HG02973 (cell line): ENCODE data around the gene CLEC4C.
"Not testable (repeated sequence)": the region's sequence is repeated elsewhere in the genome, so short reads cannot be mapped to it uniquely, and the experiment has no call there.

Experiments used
- ATAC-seq: cut with Tn5 transposase; IDR thresholded peaks from one replicate; pipeline ENCODE4 v1.9.1; 2021; ENCODE audit warnings: moderate library complexity; ENCODE audit not compliant: unreplicated experiment

The CLEC4C gene

GRCh38 chr12:7747246-7747645, at the start of gene CLEC4C:
Gene CLEC4C (minus strand): TSS chr12:7747375. CDS start chr12:7747348, 27 bp downstream.
- ATAC-seq: no peak

- ATAC-seq: no peak
Measured at GRCh38 chr12:7793211-7793610, 46.0 kb upstream of the CLEC4C start.

- not testable (repeated sequence) for ATAC-seq
Measured at GRCh38 chr12:7788884-7789528, 41.8 kb upstream of the CLEC4C start, which contains the start of gene NANOG. Gene NANOG (plus strand): TSS chr12:7789402. CDS start chr12:7789615, 213 bp downstream.

- no peak for ATAC-seq
Measured at GRCh38 chr12:7788294-7788660, 41.1 kb upstream of the CLEC4C start.

- ATAC-seq: no peak
Measured at GRCh38 chr12:7787574-7788293, 40.6 kb upstream of the CLEC4C start.

- no peak for ATAC-seq
Measured at GRCh38 chr12:7784701-7785100, 37.5 kb upstream of the CLEC4C start.

GRCh38 chr12:7783433-7783832, 36.3 kb upstream of the CLEC4C start:
- ATAC-seq: not testable (repeated sequence)

- ATAC-seq: no peak
Measured at GRCh38 chr12:7782055-7782454, 34.9 kb upstream of the CLEC4C start.

GRCh38 chr12:7781274-7781673, 34.1 kb upstream of the CLEC4C start:
- ATAC-seq: no peak

- no peak for ATAC-seq
Measured at GRCh38 chr12:7769999-7770398, 22.8 kb upstream of the CLEC4C start.

GRCh38 chr12:7758766-7759140, 11.6 kb upstream of the CLEC4C start:
- no peak for ATAC-seq

- ATAC-seq: no peak
Measured at GRCh38 chr12:7756993-7757392, 9.8 kb upstream of the CLEC4C start.

- not testable (repeated sequence) for ATAC-seq
Measured at GRCh38 chr12:7755668-7756067, 8.5 kb upstream of the CLEC4C start.

GRCh38 chr12:7751941-7752922, 5.1 kb upstream of the CLEC4C start:
- ATAC-seq: not testable (repeated sequence)

GRCh38 chr12:7751394-7751793, 4.2 kb upstream of the CLEC4C start:
- ATAC-seq: no peak

GRCh38 chr12:7750350-7750749, 3.2 kb upstream of the CLEC4C start:
- ATAC-seq: no peak

- ATAC-seq: no peak
Measured at GRCh38 chr12:7749442-7749841, 2.3 kb upstream of the CLEC4C start.

- no peak for ATAC-seq
Measured at GRCh38 chr12:7748852-7749251, 1.7 kb upstream of the CLEC4C start.

GRCh38 chr12:7732993-7733392, 14.2 kb downstream of the CLEC4C start:
- ATAC-seq: no peak

GRCh38 chr12:7731486-7731885, 15.7 kb downstream of the CLEC4C start:
- no peak for ATAC-seq

- not testable (repeated sequence) for ATAC-seq
Measured at GRCh38 chr12:7730984-7731383, 16.2 kb downstream of the CLEC4C start.
